Skeletal muscle satellite cell (primary cell): ENCODE results near the gene BSND.

Experiments used
- H3K27me3 ChIP-seq: 2 replicates; pipeline ENCODE4 v1.7.0; 2013; ENCODE audit warnings: low read length; ENCODE audit not compliant: control insufficient read depth, insufficient read depth
- H3K36me3 ChIP-seq: 2 replicates; pipeline ENCODE4 v1.7.0; 2013; ENCODE audit warnings: mild to moderate bottlenecking, control low read depth, low read length; ENCODE audit not compliant: insufficient read depth
- H3K4me1 ChIP-seq: 2 replicates; pipeline ENCODE4 v1.7.0; 2013; ENCODE audit warnings: low read length; ENCODE audit not compliant: control insufficient read depth, insufficient read depth
- H3K4me2 ChIP-seq: 2 replicates; pipeline ENCODE4 v1.7.0; 2013; ENCODE audit warnings: mild to moderate bottlenecking, low read length
- H3K4me3 ChIP-seq: 2 replicates; pipeline ENCODE4 v1.7.0; 2013; ENCODE audit warnings: low read length
- H3K9ac ChIP-seq: 2 replicates; pipeline ENCODE4 v1.7.0; 2013; ENCODE audit warnings: mild to moderate bottlenecking, low read depth, low read length, moderate library complexity
- H3K9me3 ChIP-seq: replicated peaks from 2 replicates; pipeline ENCODE4 v1.7.0; 2013; ENCODE audit warnings: mild to moderate bottlenecking, control low read depth, low read length

Gene BSND

GRCh38 chr1:55034476-55035133 lies 35.9 kb downstream of the BSND start:
- Histone ChIP-seq H3K9ac (no peak overlapping the region), H3K27me3 (peaks cover 76% of the 10 kb centered on the region), H3K4me1 (peaks cover 4% of the 10 kb centered on the region), H3K4me3 (no peak overlapping the region), H3K4me2 (no peak overlapping the region), H3K9me3 (no peaks in the 10 kb centered on the region), H3K36me3 (no peaks in the 10 kb centered on the region)

DNA sequence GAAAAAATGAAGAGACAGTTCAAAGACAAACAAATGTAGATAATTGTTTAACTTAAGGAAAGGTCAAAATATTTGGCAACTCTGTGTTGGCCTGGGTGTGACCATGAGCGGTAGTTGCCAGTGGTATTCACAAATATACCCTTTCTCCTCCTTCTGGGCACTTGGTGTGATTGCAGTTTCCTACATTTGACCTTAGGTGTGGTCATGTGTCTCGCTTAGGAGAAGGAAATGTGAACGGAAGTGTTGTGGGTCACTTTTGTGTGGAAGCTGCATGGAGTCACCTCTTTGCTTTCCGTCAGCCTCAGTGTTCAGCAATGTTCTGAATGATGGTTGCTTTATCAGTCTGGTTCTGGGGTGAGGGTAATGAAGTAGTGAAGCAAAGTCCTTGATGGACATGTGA lies 37.2 kb downstream of the BSND start:
- no peak overlapping the region for H3K4me2 ChIP-seq
- no peaks in the 10 kb centered on the region for H3K36me3 ChIP-seq
- peaks cover 81% of the 10 kb centered on the region for H3K27me3 ChIP-seq
- no peaks in the 10 kb centered on the region for H3K9me3 ChIP-seq
- no peak overlapping the region for H3K4me3 ChIP-seq
- H3K4me1 ChIP-seq, result peaks cover 9% of the 10 kb centered on the region
- no peak overlapping the region for H3K9ac ChIP-seq

GRCh38 chr1:55037733-55038551 lies 39.2 kb downstream of the BSND start:
- H3K36me3 ChIP-seq, result no peaks in the 10 kb centered on the region
- H3K9me3 ChIP-seq, result no peaks in the 10 kb centered on the region
- no peak overlapping the region for H3K4me2 ChIP-seq
- peaks cover 9% of the 10 kb centered on the region for H3K4me1 ChIP-seq
- peaks cover 97% of the 10 kb centered on the region for H3K27me3 ChIP-seq
- H3K4me3 ChIP-seq, result no peak overlapping the region
- no peak overlapping the region for H3K9ac ChIP-seq

DNA sequence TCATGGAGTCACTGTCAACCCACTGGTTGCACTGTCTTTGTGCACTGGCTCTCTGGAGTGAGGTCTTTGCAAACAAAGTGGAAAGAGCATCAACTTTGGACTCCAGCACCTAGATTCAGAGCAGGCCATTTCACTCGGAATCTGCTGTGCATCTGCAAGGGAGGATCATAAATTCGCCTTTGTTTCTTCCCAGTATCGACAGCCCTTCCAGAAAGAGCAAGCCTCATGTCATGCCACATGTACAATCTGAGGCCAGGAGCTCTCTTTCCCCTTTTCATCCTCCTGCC lies 39.8 kb downstream of the BSND start:
- H3K4me2 ChIP-seq, result no peak overlapping the region
- no peak overlapping the region for H3K4me3 ChIP-seq
- peaks cover 9% of the 10 kb centered on the region for H3K4me1 ChIP-seq
- peaks cover 95% of the 10 kb centered on the region for H3K27me3 ChIP-seq
- H3K9ac ChIP-seq, result no peak overlapping the region
- H3K9me3 ChIP-seq, result no peaks in the 10 kb centered on the region
- H3K36me3 ChIP-seq, result no peaks in the 10 kb centered on the region

GRCh38 chr1:55038974-55039341 lies 40.2 kb downstream of the BSND start:
- Histone ChIP-seq H3K4me1 (peaks cover 9% of the 10 kb centered on the region), H3K36me3 (no peaks in the 10 kb centered on the region), H3K27me3 (peaks cover 90% of the 10 kb centered on the region), H3K9ac (no peak overlapping the region), H3K4me2 (peak overlapping the region; percentile 81), H3K9me3 (no peaks in the 10 kb centered on the region), H3K4me3 (peak overlapping the region; percentile 54)

- Histone ChIP-seq H3K4me2 (peak within 1 kb of the TSS; percentile 81), H3K4me1 (peaks cover 9% of the 10 kb centered on the region), H3K27me3 (peaks cover 86% of the 10 kb centered on the region), H3K9me3 (no peaks in the 10 kb centered on the region), H3K36me3 (no peaks in the 10 kb centered on the region), H3K4me3 (peak within 1 kb of the TSS; percentile 54), H3K9ac (no peak within 1 kb of the TSS)
Observed at GRCh38 chr1:55039342-55040082, 40.8 kb downstream of the BSND start, which contains the start of gene PCSK9. TSS of gene PCSK9 (plus strand) at chr1:55039548. CDS start at chr1:55039838, 290 bp downstream.

- Histone ChIP-seq H3K4me1 (peaks cover 9% of the 10 kb centered on the region), H3K9ac (no peak overlapping the region), H3K4me2 (peak overlapping the region; percentile 81), H3K27me3 (peaks cover 83% of the 10 kb centered on the region), H3K4me3 (peak overlapping the region; percentile 54), H3K36me3 (no peaks in the 10 kb centered on the region), H3K9me3 (no peaks in the 10 kb centered on the region)
Observed at GRCh38 chr1:55040083-55040932, 41.6 kb downstream of the BSND start.

DNA sequence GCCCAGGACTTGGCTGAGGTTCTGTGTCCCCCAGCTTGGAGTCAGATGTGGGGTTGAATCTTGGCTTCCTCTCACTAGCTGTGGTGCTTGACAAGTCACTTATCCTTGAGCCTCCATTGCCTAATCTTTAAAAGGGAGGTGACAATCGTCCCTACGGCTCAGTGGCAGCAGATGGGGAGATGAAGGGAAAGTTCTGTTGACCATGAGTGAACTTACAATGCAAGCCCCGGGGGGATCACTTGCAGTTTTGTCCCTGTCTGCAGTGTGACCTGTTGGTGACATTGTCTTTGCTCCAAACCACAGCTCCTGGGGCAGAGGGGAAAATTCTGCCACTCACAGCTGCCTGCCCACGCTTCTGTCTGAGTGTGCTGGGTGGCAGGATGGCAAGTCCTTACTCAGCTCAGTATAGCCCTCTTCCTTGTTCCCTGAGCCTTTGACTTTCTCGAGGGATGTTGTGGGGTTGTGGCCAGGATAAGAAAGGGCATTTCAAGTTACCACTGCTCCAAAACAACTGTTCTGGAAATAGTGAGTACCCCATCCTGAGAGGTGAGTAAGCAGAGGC lies 42.3 kb downstream of the BSND start:
- H3K4me1 ChIP-seq, result peaks cover 9% of the 10 kb centered on the region
- no peaks in the 10 kb centered on the region for H3K9me3 ChIP-seq
- H3K4me3 ChIP-seq, result no peak overlapping the region
- peaks cover 77% of the 10 kb centered on the region for H3K27me3 ChIP-seq
- H3K4me2 ChIP-seq, result no peak overlapping the region
- no peak overlapping the region for H3K9ac ChIP-seq
- no peaks in the 10 kb centered on the region for H3K36me3 ChIP-seq

- Histone ChIP-seq H3K9me3 (no peaks in the 10 kb centered on the region), H3K4me2 (no peak overlapping the region), H3K36me3 (no peaks in the 10 kb centered on the region), H3K4me3 (no peak overlapping the region), H3K9ac (no peak overlapping the region), H3K4me1 (peaks cover 9% of the 10 kb centered on the region), H3K27me3 (peaks cover 76% of the 10 kb centered on the region)
Observed at GRCh38 chr1:55041613-55042012, 42.9 kb downstream of the BSND start.

- no peak overlapping the region for H3K9ac ChIP-seq
- no peaks in the 10 kb centered on the region for H3K36me3 ChIP-seq
- peaks cover 73% of the 10 kb centered on the region for H3K27me3 ChIP-seq
- H3K4me3 ChIP-seq, result no peak overlapping the region
- H3K9me3 ChIP-seq, result no peaks in the 10 kb centered on the region
- peaks cover 9% of the 10 kb centered on the region for H3K4me1 ChIP-seq
- H3K4me2 ChIP-seq, result no peak overlapping the region
Observed at GRCh38 chr1:55043011-55043410, 44.3 kb downstream of the BSND start.

GRCh38 chr1:55043726-55044125 lies 45.0 kb downstream of the BSND start:
- peaks cover 69% of the 10 kb centered on the region for H3K27me3 ChIP-seq
- H3K36me3 ChIP-seq, result no peaks in the 10 kb centered on the region
- no peak overlapping the region for H3K4me2 ChIP-seq
- H3K4me3 ChIP-seq, result no peak overlapping the region
- peaks cover 9% of the 10 kb centered on the region for H3K4me1 ChIP-seq
- no peaks in the 10 kb centered on the region for H3K9me3 ChIP-seq
- no peak overlapping the region for H3K9ac ChIP-seq
